HG02840 (cell line): ENCODE measurements around the gene PCYT1A.
"Not testable (repeated sequence)": the region's sequence is repeated elsewhere in the genome, so short reads cannot be mapped to it uniquely, and the experiment has no call there.

ENCODE experiments used
- ATAC-seq: cut with Tn5 transposase; IDR thresholded peaks from one replicate; pipeline ENCODE4 v1.9.1; 2021; ENCODE audit warnings: mild to moderate bottlenecking, moderate library complexity, moderate number of reproducible peaks; ENCODE audit not compliant: unreplicated experiment, low FRiP score

Gene PCYT1A

DNA sequence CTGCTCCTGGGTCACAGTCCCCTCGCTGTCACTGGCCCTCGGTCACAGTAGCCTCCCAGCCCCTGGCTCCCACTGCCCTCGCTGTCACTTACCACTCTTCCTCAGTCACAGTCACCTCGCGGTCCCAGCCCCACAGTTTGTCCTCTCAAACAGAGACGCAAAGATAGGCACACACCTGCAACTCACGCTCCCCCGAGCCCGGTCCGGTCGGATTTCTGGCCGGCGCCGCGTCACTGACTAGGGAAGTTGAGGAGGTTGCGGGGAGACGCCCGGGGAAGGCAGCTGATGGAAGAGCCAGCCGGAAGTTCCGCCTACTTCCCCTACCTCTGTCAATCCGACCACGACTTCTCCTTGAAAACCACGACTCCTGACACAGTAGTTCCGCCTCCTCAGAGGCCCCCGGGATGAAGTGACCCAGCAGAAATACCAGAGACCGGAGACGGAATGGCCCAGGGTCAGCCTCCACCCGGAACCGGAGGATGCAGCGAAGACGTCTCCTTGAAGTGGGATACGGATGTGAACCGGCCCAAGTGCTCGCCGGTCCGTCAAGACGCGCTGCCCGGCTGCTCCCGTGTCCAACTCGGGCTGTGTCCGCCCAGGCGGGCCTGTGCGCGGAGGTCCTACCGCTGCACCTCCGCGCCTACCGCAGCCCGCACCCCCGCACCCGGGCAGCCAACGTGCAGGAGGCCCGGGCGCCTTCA is at the start of gene PCYT1A:
Gene PCYT1A, minus strand, starts transcription at position 287 of the 701 bp plus-strand sequence. CDS start 17,195 bp downstream, outside the sequence.
- ATAC-seq: peak; percentile 79

DNA sequence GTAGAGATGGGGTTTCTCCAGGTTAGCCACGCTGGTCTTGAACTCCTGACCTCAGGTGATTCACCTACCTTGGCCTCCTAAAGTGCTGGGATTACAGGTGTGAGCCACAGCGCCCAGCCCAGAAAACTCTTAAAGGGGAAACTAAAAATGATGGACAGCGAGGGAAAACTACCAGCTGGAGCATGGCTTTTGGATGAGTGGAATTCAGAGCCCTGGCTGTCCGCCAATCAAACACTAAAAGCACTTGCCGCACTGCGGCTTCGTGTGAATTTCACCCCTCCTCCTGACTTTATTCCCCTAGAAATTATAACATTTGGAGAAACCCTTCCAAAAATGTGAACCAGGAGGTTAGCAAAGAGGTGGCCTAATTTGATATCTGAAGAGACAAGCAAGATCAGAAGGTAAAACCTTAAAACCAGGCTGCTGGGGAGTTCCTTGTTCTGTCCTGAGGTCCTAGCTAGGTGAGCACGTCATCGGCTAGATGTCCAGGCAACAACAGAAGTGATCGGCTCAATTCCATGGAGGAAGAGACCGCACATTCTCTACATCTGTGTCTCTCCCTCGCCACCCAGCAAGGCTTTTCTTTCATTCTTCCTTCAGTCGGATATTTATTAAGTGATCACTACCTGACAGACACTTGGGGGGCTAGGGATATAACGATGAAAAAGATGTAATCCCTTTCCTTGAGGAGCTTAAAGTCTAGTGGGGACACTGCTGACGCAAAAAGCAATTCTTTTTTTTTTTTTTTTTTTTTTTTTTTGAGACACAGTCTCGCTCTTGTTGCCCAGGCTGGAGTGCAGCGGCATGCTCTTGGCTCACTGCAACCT is 49.0 kb upstream of the PCYT1A start:
- ATAC-seq: no peak

DNA sequence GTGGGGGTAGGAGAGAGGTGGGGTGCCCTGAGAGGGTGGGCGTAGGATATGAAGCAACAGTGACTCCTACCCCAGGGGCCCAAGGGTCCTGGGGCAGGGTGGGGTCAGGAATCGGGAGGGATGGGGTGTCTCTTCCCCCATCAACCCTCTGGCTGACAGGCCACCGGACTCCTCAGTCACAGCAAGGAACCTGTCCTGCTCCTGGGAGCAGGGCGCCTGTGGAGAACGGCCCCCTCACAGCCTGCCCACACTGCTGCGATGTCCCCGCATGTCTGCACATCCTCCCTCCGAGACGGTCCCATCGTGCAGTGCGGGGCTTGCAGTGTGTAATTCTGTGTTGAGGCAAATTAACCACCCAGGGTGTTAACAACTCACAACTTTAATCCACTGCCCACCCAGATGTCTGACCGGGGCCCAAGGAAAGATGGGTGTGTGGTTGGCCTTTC is 48.0 kb upstream of the PCYT1A start:
- no peak for ATAC-seq

DNA sequence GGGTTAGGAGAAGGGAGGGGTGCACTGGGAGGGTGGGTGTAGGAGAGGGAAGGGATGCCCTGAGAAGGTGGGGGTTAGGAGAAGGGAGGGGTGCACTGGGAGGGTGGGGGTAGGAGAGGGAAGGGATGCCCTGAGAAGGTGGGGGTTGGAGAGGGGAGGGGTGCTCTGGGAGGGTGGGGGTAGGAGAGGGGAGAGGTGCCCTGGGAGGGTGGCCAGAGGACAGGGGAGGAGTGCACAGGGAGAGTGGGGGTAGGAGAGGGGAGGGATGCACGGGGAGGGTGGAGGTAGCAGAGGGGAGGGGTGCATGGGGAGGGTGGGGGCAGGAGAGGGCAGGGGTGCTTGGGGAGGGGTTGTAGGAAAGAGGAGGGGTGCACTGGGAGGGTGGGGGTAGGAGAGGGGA is 47.5 kb upstream of the PCYT1A start:
- no peak for ATAC-seq

DNA sequence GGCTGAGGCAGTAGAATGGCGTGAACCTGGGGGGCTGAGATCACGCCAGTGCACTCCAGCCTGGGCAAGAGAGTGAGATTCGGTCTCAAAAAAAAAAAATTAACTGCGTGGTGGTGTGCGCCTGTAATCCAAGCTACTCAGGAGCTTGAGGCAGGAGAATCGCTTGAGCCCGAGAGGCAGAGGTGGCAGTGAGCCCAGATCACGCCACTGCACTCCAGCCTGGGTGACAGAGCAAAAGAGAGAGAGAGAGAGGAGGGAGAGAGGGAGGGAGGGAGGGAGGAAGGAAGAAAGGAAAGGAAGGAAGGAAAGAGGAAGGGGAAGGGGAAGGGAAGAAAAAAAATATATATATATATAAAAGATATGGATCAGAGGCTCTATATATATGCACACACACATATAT is 44.6 kb upstream of the PCYT1A start:
- no peak for ATAC-seq

DNA sequence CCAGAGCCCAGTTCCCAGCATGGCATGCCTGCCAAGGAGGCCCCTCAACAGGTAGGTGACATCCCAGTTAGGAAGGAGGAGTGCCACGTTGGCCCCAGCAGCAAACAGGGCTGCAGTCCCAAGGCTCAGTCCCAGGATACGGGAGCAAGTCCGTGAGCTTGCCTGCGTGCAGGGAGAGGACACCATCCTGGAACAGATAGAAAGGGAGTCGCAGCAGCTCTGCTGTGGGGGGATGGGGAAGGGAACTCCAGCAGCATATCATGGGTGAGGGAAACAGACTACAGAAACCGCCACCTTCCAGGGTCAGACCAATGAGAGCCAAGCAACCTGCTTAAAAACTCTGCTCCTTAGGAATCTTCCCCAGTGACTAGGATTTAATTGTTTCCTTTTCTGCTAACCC is 39.9 kb upstream of the PCYT1A start:
- no peak for ATAC-seq

GRCh38 chr3:196326936-196327335 is 39.4 kb upstream of the PCYT1A start:
- no peak for ATAC-seq

GRCh38 chr3:196323691-196324090 is 36.2 kb upstream of the PCYT1A start:
- no peak for ATAC-seq

- no peak for ATAC-seq
Measured at GRCh38 chr3:196323016-196323415, 35.5 kb upstream of the PCYT1A start.

DNA sequence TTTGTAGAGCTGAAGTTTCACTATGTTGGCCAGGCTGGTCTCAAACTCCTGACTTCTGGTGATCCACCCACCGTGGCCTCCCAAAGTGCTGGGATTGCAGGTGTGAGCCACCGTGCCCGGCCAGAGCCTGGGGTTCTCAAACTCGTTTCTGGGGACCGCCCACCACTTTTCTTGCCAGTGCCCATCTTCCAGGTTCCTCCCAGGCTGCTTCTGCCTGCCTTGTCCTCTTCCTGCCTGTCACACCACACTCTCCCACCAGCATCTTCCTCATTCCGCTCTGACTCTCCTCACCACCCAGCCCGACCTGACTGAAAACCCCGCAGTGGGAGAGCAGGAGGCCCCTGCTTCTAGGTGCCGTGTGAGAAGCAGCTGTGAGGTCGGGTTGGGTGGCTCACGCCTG is 33.6 kb upstream of the PCYT1A start:
- no peak for ATAC-seq

DNA sequence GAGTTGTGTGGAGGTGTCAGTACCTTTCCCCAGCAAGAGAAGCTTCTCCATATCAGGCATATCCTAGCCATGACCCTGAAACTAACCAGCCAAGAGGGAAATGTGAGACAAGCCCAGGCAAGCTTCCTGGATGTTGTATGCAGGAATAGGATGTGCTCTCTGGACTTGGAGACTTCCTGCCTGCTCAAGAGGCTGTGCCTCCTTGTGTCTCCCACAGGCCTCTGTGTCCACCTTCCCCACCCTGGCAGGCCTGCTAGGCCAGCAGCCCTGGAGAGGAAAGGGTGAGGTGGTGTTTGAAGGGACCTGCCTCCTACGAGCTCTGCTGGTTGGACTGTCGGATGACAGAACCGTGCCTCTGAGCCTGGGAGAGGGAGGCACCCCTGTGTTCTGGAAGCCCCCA is 32.6 kb upstream of the PCYT1A start:
- no peak for ATAC-seq

GRCh38 chr3:196317687-196318467 is 30.4 kb upstream of the PCYT1A start, which contains the start of gene DYNLT2B:
Gene DYNLT2B (minus strand): TSS chr3:196318240. CDS start chr3:196318152, 88 bp downstream.
- peak; percentile 85 for ATAC-seq

DNA sequence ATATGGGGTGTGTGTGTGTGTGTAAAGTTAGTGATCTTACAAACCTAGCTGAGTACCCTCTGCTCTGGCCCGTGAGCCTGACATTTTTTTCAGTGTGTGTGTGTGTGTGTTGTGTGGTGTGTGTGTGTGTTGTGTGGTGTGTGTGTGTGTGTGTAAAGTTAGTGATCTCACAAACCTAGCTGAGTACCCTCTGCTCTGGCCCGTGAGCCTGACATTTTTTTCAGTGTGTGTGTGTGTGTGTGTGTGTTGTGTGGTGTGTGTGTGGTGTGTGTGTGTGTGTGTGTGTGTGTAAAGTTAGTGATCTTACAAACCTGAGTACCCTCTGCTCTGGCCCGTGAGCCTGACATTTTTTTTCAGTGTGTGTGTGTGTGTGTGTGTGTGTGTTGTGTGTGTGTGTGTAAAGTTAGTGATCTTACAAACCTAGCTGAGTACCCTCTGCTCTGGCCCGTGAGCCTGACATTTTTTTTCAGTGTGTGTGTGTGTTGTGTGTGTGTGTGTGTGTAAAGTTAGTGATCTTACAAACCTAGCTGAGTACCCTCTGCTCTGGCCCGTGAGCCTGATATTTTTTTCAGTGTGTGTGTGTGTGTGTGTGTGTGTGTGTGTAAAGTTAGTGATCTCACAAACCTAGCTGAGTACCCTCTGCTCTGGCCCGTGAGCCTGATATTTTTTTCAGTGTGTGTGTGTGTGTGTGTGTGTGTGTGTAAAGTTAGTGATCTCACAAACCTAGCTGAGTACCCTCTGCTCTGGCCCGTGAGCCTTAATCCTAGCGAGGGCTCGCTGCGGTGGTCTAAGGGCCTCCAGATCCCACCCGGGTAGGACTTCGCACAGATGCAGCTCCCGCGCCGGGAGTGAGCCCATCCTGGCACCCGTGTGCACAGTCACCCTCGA is 29.5 kb upstream of the PCYT1A start:
- not testable (repeated sequence) for ATAC-seq

DNA sequence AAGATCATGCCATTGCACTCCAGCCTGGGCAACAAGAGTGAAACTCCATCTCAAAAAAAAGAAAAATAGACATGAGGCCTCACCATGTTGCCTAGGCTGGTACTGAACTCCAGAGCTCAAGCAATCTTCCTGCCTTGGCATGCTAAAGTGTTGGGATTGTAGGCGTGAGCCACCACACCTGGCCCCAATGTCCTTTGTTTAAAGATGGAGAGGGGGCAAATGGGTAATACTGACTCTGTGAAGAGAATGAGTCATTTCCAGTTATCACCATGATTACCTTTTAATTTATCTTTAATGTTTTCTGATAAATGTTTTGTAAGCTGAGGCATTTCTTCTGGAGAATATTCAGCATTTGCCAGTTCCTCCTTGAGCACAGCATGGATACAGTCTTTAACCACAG is 28.3 kb upstream of the PCYT1A start:
- ATAC-seq: no peak

GRCh38 chr3:196314597-196314996 is 27.1 kb upstream of the PCYT1A start:
- no peak for ATAC-seq

DNA sequence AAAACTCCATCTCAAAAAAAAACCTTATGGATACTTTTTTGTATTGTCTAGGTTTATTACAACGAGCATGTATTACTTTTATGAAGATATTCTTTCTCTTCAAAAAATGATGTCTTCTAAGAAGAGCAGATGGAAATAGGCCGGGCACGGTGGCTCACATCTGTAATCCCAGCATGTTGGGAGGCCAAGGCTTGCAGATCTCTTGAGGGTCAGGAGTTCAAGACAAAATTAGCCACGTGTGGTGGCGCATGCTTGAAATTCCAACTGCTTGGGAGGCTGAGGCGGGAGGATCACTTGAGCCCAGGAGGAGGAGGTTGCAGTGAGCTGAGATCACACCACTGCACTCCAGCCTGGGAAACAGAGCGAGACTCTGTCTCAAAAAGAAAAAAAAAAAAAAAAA is 26.6 kb upstream of the PCYT1A start:
- ATAC-seq: not testable (repeated sequence)

DNA sequence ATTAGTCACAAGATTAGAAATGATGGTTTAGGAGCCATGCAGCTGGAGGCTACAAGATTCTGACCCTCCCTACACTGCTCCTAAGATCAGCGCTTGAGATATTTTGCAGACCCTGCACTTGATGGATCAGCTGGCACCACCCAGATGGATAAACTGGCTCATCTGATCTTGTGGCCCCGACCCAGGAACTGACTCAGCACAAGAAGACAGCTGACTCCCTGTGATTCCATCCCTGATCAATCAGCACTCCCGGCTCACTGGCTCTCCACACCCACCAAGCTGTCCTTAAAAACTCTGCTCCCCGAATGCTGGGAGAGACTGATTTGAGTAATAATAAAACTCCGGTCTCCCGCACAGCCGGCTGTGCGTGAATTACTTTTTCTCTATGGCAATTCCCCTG is 15.4 kb upstream of the PCYT1A start:
- ATAC-seq: not testable (repeated sequence)

- not testable (repeated sequence) for ATAC-seq
Measured at GRCh38 chr3:196302551-196302950, 15.0 kb upstream of the PCYT1A start.

- ATAC-seq: no peak
Measured at GRCh38 chr3:196298521-196298920, 11.0 kb upstream of the PCYT1A start.
